GM19193 (cell line): ENCODE data around the gene CMTM5.

Experiments used
- POLR2A ChIP-seq: IDR thresholded peaks from 4 replicates; pipeline ENCODE4 v1.6.1; 2011; ENCODE audit not compliant: insufficient read depth, insufficient read length; ENCODE audit errors: extremely low read depth

CMTM5 gene

DNA sequence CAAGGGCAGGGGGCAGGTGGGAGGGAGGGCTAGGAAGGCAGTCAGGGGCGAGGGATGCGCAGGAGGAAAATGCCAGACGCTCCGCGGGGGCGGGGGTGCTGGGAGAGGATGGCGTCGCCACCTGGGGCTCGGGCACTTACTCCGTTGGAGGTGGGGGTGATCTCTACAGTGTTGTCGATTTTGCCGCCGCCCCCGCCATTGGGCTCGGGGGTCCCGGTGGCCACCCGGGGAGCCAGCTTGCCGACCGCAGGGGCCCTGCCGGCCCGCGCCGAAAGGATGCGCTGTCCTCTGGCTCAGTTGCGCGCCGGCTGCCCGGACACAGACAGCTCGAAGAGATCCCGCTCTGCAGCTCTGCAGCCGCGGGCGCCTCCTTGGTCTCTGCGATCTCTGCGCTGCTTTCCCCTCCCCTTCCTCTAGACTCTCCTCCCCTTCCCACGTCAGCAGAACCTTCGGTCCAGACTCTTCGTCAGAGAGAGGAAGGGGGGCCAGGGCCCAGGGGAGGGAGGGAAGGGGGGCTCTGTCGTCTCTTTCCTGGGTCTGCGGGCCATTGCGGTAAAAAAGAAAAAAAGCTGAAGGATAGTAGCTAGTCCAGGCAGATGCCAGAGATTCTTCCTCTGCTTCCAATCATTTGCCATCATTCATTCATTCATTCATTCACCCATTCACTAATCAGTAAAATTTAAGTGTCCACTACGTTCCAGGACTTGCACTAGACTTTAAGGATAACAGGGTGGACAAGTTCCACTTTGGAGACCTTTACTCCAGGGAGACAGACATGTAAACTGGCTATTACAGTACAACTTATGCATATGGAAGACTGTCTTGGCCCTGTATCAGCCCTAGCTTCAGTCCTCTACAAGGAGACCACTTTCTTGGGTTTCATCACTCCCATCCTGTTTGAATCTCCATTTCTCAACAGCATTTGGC lies 24.1 kb upstream of the CMTM5 start, which contains the start of gene SLC22A17:
Gene SLC22A17 (minus strand): TSS at position 382 of the 927 bp plus-strand sequence.
- no peak for TF ChIP-seq POLR2A

DNA sequence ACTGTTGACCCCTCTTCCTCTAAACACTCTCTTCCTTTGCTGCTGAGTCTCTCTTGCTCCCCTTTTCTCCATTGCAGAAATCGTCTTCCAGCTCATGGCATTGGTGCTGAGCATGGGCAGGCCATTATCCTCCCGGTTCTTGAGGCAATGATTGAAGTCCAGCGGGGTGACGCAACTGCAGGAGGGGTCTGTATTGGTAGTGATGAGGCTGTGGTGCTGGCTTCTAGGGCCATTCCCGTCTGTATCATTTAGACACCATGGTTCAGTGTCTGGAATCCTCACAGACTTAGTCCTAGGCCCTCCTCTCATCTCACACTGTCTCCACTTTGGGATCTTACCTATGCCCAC lies 23.4 kb upstream of the CMTM5 start:
- no peak for TF ChIP-seq POLR2A

DNA sequence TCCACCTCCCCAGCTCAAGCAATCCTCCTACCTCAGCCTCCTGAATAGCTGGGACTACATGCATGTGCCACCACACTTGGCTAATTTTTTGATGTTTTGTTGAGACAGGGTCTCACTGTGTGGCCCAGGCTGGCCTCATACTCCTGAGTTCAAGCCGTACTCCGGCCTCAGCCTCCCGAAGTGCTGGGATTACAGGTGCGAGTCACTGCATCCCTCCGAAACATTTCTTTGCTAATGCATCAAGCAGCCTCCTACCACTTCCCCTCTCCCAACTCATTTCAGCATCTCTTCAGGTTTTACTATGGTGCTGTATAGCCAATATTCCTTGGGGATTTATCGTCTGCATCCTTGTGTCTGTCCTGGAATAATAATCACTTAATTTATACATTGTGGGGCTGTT lies 21.9 kb upstream of the CMTM5 start:
- no peak for TF ChIP-seq POLR2A

DNA sequence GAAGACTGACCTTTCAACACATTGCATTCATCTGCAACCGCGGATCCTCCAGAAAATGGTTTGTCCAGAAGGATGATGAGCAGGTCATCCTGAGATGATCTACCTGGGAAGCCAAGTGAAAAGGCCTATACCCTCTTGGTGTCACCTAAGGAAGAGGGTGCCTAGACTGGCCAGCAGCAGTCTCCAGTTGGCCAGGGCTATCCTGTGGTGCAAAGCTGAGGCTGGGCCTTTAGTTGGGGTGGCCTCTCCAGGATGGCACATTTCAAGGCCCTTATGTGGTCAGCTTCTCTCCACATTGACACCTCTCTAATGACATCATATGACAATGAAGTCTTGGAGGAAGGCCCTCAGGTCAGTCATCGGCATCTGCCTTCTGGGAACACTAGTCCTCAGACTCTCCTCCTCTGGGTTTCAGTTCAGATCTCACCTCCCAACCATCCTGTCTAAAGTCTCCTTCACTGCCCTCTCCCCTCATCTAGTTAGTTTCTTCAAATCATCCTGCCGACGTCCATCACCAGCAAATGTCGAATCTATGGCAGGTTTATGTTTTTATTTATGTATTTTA lies 20.9 kb upstream of the CMTM5 start:
- no peak for TF ChIP-seq POLR2A

DNA sequence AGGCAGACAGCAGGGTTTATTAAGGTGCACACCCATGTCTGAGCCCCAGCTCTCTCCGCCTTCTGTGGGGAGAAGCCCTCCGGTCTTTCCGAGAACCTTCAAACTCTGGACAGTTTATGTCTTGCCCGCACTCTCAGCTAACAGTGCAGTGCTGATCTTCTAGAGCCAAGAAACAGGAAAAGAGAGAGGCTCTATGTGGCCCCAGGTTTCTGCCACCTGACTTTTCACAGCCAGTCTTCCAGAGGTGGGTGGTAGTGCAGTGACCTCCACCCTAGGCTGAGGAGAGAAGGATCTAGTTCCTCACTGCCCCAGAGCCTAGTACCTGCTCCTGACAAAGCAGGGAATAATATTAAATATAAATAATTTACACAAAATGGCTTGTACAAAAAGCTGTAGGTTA lies 20.2 kb upstream of the CMTM5 start:
- no peak for TF ChIP-seq POLR2A

DNA sequence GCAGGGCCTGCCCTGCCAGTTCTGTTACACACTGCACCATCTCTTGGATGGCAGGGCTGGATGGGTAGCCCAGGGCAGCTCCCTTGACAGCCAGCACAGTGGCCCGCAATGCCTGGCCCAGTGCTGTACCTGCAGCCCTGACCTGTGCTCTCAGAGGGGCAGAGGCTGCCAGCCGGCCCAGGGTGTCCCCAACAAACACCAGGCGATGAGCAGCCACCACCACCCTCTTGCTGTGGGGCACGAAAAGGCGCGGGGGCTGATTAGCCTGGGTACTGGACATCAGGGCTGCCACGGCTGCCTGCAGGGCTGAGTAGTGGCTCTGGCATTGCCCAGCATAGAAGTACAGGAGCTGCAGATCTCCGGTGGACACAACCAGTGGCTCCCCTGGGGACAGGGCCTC lies 19.6 kb upstream of the CMTM5 start:
- no peak for TF ChIP-seq POLR2A

DNA sequence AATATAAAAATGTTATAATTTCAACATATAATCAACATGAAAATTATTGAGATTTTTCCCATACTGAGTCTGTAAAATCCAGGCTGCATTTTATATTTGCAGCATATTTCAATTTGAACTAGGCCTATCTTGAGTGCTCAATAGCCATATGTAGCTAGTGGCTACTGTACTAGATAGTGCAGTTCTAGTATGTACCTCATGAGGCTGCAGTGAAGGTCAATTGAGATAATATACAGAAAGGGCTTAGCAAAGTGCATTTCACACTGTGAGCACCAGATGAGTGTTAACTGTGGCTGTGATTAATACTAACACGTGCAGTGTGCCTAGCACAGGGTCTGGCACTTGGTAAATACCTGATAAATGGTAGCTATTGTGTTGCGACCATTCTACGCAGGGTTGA lies 18.8 kb upstream of the CMTM5 start:
- TF ChIP-seq POLR2A = no peak

DNA sequence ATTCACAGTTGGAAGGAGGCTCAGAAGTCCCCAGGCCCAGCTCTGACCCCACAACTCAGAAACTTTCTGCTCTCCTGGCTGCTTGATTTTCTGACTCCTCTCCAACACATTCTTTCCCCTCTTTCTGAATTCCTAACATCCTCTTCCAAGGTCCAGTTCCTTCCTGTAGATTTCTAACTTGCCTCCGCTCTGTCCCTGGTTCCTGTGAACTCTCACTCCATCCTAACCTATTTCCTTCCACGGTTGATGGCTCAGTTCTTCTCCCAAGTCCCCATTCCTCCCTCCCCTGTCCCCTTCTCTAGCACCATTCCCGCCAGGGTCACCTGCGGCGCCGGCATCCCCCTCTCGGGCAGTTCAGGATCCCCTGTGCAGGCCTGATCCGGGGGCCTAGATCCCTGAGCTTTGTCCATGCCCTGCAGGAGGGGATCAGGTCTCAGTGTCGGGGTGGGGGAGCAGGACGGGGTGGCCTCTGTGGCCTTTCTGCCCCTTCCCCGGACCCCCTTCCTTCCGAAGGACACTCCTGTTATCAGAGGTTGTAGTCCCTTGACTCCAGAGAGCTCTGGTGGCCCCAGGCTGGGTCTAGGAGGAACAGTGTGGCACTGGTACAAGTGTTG lies 18.2 kb upstream of the CMTM5 start:
- no peak for TF ChIP-seq POLR2A

DNA sequence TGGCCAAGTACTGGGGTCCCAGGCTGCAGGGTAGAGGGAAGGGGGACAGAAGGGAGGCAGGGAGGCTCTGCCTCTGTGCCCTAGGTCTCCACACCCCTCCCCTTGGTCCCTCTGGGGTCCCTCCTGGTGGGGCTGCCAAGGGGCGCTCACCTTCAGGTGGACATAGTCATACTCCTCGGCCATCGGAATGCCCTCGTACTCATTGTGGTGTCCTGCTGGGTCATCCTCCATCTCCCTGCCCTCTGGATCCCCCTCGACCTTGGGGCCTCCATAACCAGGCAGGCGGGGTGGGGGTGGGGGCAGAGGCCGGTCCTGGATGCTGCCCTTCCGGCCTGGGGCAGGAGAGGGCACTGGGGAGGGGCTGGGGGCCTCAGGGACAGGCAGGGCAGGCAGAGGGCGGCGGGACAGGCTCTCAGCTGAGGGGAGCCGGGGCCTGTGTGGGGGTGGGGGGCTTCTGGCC lies 17.6 kb upstream of the CMTM5 start:
- no peak for TF ChIP-seq POLR2A

DNA sequence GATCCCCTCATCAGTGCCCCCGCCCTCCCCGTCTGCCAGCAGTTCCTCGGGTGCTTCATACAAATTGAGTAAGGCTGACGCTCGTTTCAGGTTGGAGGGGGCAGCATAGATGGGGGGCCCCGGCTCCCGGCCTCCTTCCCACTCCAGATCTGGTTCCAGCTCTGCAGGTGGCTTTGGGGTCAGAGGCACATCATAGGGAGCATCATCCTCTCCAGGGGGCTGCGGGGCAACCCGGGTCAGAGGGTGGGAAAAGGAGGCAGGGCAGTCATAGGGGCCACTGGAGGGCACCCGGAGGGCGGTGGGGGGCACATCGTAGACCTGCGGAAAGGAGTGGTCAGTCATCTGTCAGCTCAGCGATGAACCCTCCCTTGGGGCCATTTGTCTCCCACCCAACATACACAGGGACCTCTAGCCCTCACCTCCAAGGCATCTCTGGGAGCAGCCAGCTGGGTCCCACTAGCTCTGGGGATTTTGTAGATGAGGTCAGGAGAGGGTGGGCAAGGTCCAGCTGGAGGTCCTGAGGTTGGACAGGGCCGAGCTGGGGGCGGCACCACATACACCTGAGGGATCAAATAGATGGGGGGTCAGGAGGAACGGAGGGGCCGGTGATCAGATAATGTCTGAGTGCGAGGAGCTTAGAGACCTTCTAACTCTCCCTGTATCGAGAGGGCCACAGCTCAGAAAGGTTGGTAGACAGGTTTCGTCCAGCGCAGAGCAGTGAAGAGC lies 17.0 kb upstream of the CMTM5 start:
- TF ChIP-seq POLR2A = no peak

DNA sequence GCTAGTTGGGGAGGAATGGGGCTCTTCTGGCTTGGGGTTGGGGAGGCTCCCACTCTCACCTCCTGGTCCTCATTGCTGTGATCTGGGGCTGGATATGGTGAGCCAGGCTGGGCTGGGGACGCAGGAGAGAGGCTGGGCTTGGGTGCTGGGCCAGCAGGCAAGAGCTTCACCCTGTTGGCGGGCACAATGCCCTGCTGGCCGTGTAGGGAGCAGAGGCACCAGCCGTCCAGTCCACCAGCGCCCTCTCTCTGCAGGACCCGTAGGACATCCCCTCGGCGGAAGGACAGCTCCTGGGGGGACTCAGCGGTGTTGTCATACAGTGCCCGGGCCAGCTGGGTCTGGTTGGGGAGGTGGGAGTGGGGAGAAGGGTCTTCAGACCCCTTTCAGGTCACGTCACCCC lies 16.4 kb upstream of the CMTM5 start:
- no peak for TF ChIP-seq POLR2A

DNA sequence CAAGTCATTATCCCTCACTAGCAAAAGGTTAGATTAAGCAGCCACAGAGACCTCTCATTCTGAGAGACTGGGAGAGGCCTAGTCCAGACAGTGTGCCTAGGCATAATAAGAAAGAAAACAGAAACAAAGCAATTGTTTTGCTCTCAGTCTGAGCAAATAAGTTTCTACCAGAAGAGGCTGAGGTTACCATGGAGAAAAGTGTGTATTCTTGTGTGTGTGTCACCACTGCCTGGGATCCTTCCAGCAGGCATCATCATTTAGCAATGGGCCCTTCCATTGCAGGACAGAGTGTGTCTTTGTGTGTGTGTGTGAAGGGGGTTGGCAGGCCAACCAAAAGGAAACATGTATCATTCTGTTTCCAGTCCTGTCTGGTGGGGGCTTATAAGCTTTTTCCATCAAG lies 15.5 kb upstream of the CMTM5 start:
- no peak for TF ChIP-seq POLR2A

DNA sequence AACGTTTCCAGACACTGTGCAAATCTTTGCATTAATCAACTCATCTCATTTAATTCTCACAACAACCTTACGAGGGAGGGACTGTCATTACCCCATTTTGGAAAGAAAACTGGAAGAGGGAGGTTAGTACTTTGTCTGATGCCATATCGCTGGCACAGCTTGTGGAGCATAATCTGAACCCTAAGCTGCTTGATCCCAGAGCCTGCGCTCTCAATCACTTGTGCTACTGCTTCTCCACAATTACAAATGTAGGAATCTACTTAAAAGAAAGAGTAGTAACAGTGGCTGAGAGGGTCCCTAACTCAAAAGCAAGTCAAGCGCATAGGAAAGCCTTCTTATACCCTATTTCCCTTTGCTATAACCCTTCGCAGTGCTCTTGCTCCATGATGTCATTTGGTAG lies 15.1 kb upstream of the CMTM5 start:
- TF ChIP-seq POLR2A = no peak

DNA sequence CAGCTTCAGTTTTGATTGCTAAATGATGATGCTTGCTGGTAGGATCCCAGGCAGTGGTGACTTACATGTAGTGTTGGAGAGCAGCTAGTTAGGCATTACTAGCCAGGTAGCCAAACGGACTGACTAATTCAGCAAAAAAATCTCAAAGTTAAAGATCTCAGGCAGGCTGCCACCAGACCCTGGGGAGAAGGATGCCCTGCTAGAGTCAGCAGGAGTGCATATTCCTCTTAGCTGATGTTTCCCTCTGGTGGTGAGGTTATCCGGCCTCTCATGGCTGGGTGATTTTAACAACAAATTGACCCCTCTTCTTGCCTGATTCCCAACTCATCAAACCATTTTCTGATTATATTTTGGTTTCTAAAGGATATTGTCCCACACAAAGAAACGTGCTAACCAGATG lies 14.6 kb upstream of the CMTM5 start:
- no peak for TF ChIP-seq POLR2A
